Sigmoid colon (tissue), 4 donors: ENCODE data around the gene IL15.

Source experiments
- EP300 ChIP-seq, 4 donors: sonication (generic); formaldehyde crosslinking; IDR thresholded peaks; one replicate each; pipeline ENCODE4 v1.6.1; 2017; ENCODE audit warnings: antibody characterized with exemption in 4 of 4
- POLR2A ChIP-seq, 2 donors: fragments of 450-650 bp; IDR thresholded peaks; one replicate each; pipeline ENCODE4 v1.6.1; 2016; ENCODE audit warnings: antibody characterized with exemption in 2 of 2, mild to moderate bottlenecking in 2 of 2, moderate library complexity in 2 of 2
- TF ChIP-seq, protein P1 (sequence below), 4 experiments: fragments of 450-650 bp in 3 of 4; fragments of 200-600 bp in 1 of 4; IDR thresholded peaks; one replicate each; pipeline ENCODE4 v1.5.1; 2016 to 2019; ENCODE audit warnings: antibody characterized with exemption in 4 of 4, mild to moderate bottlenecking in 3 of 4, moderate library complexity in 2 of 4

DNA sequence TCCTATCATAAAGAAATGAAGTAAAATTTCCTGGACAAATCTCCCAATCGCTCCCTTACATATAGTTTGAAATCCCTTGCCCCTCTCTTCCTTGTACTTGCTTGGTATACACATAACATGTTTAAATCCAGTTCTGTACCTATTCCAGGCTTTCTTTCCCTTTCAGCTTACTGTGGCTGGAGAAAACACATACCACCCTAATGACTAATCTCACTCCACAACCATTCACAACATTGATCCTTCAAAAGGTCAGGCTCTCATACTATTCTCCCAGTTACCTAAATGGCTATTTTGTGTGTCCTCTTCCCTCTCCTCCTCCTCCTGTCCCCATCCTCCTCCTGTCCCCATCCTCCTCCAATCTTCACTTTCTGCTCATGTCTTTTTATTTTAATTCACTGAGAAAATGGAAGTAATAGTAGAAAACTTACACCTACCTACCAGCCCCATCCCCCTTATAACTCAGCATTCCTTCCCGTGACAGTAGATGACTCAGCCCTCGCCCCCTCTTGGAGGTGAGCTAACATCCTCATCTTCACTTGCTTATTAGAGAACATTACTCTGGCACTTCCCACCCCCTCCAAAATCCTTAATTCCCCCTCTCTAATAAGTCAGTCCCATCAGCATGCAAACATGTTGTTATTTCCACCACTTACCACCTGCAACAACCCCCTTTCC is 77.5 kb downstream of the IL15 start:
- TF ChIP-seq, protein P1, sequence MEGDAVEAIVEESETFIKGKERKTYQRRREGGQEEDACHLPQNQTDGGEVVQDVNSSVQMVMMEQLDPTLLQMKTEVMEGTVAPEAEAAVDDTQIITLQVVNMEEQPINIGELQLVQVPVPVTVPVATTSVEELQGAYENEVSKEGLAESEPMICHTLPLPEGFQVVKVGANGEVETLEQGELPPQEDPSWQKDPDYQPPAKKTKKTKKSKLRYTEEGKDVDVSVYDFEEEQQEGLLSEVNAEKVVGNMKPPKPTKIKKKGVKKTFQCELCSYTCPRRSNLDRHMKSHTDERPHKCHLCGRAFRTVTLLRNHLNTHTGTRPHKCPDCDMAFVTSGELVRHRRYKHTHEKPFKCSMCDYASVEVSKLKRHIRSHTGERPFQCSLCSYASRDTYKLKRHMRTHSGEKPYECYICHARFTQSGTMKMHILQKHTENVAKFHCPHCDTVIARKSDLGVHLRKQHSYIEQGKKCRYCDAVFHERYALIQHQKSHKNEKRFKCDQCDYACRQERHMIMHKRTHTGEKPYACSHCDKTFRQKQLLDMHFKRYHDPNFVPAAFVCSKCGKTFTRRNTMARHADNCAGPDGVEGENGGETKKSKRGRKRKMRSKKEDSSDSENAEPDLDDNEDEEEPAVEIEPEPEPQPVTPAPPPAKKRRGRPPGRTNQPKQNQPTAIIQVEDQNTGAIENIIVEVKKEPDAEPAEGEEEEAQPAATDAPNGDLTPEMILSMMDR (IDR thresholded peaks at IDR 0.05): no peak
- TF ChIP-seq POLR2A (IDR thresholded peaks at IDR 0.05) (no peak), EP300 (IDR thresholded peaks at IDR 0.05) (no peak)
